HG03175 (cell line): Measurements from ENCODE around the gene IGF2.

ENCODE experiments used
- ATAC-seq: cut with Tn5 transposase; IDR thresholded peaks from one replicate; pipeline ENCODE4 v1.9.1; 2021; ENCODE audit warnings: mild to moderate bottlenecking, moderate library complexity; ENCODE audit not compliant: unreplicated experiment

The IGF2 gene

GRCh38 chr11:2154195-2154585 lies 15.0 kb upstream of the IGF2 start:
- ATAC-seq, result no peak

DNA sequence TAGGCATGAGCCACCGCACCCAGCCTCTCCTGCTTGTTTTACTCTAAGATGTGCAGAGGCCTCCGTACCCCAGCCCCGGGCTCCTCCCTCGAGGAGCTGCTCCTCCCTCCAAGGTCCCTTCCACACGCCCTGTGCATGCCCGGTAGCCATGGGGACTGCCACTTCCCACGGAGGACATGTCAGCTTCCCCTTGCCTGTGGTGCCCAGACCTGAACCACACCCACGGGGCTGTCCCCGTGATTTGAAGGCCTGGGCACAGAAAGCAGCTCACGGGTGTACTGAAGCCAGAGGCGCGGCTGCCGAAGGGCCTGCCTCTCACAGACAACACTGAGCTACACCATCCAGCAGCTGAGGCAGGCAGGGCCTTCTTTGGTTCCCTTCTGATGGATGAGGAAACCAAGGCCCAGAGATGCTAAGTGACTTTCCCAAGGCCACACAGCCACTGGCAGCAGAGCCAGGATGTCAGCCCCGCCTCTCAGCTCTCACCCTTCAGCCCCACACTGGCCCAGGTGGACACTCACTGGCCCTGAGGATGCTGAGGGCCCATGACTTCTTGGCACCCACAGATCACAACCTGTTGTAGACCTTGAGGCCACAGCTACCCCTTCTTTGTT lies 14.5 kb upstream of the IGF2 start:
- ATAC-seq, result no peak

- ATAC-seq, result no peak
Measured at GRCh38 chr11:2151500-2152257, 12.5 kb upstream of the IGF2 start.

DNA sequence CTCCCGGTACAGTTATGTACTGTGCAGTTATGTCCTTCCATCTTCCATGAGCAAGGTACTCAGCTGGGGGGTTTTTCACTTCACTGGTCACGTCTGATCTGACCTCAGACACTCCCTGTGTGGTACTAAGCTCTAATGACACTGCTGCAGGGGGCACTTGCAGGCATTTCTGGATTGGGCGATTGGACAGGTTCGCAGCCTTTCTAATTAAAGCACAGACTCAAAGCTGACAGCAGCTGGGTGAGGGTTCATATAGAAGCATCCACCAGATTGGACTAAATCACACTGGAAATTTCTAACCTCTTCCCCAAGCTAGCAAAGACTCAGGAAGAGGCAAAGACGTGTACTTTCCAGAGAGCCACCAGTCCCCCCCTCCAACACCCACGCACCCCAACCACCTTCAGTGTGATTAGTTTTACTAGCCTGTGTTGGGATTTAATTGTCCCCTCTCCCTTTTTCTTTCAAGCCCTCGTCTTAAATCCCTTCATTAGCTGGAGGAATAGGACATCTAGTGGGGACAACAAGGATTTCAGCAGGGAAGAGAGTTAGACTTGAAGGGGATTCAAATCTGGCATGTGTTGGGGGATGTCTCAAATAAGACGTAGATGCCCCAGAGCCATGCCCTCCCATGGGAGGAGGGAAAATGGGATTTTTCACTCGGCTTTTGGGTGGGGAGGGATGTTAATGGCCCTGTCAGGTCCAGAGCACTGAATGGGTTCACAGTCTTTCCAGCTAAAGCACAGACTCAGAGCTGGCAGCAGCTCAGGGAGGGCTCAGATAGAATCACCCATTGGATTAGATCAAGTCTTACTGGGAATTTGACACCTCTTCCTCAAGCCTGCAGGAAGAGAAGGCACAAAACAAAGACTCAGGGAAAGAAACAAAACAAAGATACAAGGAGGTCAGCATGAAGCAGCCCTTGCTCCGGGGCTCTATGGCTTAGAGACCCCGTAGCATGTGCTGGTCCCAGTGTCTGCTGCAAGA lies 11.0 kb upstream of the IGF2 start:
- no peak for ATAC-seq

GRCh38 chr11:2149460-2149859 lies 10.3 kb upstream of the IGF2 start:
- ATAC-seq, result no peak

DNA sequence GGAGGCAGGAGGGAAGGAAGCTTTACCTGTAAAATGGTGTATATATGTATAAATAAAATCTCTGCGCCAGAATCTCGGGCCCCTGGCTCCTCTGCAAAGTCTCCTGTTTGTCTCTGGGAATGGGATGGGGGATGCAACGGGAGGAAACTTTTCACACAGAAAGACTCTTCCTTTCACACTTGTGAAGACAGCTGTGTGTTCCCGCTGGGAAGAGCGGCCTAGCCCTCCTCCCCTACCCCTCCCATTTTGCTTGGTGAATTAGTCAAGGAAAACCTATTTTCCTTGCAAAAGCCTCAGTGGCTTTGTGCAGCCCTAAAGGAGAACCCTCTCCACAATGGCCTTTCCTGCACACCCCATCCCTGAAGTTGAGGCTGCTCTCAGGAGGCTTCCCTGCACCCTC lies 9.4 kb upstream of the IGF2 start:
- ATAC-seq, result no peak

- no peak for ATAC-seq
Measured at GRCh38 chr11:2147391-2147790, 8.2 kb upstream of the IGF2 start.

DNA sequence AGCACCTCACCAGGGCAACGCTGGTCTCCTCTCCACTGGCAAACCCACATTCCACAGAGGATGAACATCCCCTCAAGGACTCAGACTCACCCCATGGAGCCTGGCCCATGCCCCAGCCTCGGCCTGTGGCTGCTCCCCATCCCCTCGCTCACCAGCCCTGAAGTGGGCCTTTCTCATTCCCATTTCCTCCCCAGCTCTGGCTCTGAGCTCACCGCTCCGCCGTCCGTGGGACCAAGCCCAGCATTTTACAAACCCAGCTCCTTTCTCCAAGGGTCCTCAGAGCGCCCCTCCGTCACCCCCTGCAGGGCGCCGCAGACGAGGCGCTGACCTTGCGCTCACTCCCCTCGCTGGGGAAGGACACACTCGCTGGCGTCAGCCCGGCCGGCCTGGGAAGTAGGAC lies 6.9 kb upstream of the IGF2 start:
- no peak for ATAC-seq

DNA sequence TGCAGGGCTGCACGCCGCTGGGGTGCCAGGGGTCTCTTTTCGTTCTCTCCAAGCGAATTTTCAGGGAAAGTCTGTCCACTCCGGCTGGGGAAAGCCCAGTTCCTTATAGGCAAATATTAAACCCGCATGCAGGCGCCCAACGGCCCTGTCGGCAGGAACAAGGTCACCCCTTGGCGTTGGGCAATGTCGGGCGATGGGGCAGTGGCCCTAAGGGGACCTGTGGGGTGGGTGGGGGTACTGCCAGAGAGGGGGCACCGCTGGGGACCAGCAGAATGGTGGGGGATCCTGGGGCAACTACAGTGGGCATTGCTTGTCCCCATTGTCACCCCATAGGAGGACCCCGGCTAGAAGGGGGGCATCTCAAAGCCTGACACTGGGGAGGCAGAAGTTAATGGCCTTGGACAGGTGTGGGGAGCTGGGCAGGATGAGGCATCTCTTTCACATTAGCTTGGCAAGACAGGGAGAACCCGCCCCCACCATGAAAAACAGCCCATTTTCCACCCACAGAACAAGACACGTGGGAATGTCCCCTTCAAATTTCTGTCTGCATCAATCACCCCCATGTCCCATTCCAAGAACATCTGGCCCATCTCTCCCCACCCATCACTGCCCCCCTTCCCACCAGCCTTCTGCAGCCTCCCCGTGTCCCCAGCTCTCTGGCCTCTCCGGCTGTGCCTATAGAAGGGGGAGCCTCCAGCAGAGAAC lies 5.5 kb upstream of the IGF2 start:
- no peak for ATAC-seq

DNA sequence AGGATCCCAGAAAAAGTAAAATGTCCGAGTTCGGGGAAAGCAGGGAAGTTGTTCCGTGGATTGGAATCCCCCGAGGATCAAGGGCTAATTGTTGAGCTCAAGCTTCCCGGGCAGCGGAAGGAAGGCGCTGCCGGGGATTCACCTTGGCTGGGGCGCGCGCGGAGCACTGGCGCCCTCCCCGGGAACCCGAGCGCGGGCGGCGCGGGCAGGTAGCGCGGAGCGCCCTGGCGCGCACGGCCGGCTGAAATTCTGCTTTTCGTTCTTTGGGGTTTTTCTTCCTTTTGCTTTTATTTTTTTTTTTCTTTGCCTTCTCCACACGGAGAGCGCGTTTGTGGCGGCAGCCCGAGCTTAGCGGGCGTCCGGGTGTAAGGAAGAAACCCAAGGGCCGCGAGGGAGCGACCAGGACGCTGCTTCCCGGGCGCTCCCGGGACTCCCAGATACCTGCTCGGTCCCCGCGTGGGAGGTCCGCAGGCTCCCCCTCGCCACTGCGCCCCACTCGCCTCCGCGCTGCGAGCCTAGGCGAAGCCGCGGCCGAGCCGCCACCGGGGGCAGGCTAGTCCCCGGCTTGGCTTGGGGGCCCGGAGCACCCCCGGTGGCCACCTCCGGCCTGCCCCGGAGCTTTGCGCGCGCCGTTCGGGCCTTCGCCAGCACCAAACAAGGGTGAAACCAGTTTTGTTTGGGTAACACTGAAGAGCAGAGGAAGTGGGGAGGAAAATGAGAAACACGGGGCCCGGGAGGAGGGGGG lies 4.8 kb upstream of the IGF2 start:
- ATAC-seq, result no peak

GRCh38 chr11:2143477-2143798 lies 4.2 kb upstream of the IGF2 start:
- ATAC-seq, result no peak

DNA sequence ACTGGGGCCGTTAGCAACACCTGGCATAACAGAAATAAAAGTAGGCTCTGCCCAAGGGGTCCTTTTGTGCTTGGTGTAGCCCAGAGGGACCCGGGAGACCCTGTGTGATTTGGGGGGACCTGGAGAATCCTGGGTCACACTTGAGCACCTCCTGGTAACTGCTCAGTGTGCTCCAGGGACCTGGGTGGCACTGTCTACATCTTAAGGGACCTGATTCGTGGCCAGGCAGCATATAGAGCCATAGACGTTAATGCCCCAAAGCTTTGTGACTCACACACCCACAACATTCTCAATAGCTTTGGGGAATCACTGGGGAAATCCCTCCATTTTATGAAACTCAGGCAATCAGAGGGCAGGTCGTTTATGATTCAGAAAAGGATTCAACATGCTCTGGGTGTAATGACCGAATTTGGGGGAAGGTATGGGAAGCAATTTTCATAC lies 3.6 kb upstream of the IGF2 start:
- no peak for ATAC-seq

DNA sequence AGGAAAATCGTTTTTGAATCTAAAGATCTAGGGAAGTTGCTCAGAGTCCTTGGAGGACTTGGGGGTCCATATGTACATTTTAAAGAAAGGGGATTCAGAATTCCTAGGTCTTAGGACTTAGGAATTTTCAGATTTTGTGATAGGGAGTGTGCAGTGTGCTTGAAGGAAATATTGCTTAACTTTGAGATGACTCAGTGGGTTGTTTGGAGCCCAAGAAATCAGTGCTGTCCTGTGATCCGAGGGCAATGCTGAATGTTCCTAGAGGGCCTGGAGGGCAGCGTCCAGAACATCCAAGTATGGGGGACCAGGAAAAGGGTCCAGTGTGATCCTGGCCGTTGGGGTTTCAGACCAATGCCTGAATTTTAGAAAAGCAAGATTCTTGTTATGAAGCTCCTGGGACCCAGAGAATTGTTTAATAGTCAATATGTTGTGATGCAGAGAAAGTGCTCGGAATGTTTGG lies 3.1 kb upstream of the IGF2 start:
- no peak for ATAC-seq

GRCh38 chr11:2140411-2141400 lies 1.5 kb upstream of the IGF2 start:
- no peak for ATAC-seq

GRCh38 chr11:2139621-2140337 lies 590 bp upstream of the IGF2 start:
- no peak for ATAC-seq

GRCh38 chr11:2138431-2139122 lies 612 bp downstream of the IGF2 start:
- ATAC-seq, result no peak

DNA sequence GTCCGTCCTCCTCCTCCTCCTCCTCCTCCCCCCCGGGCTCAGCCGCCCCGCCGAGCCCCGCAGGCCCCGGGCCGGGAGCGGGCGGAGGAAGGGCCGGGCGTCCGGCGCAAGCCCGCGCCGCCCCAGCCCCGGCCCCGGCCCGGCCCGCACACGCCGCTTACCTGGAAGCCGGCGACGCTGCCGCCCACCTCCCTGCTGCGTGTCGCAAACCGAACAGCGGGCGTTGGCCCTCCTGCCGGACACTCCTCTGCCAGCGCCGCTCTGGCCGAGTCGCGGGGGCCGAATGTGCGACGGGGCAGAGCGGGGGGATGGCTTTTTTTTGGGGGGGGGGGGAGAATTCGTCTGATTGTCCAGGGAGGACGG lies 1.1 kb downstream of the IGF2 start:
- no peak for ATAC-seq
